Cortex of kidney (tissue), 1 donor: ENCODE results near the gene SPANXA2.
"Not testable (repeated sequence)": the region's sequence is repeated elsewhere in the genome, so short reads cannot be mapped to it uniquely, and the experiment has no call there.

ENCODE experiments used
- DNase-seq: peaks from one replicate; lab custom pipeline; 2025; lab: John Stamatoyannopoulos, UW

Gene SPANXA2, protein sequence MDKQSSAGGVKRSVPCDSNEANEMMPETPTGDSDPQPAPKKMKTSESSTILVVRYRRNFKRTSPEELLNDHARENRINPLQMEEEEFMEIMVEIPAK

GRCh38 chrX:141589408-141589807 lies at the start of gene SPANXA2:
Gene SPANXA2, plus strand, starts transcription at chrX:141589708. Its CDS starts 60 bp downstream, at chrX:141589768.
- DNase-seq: not testable (repeated sequence)

DNA sequence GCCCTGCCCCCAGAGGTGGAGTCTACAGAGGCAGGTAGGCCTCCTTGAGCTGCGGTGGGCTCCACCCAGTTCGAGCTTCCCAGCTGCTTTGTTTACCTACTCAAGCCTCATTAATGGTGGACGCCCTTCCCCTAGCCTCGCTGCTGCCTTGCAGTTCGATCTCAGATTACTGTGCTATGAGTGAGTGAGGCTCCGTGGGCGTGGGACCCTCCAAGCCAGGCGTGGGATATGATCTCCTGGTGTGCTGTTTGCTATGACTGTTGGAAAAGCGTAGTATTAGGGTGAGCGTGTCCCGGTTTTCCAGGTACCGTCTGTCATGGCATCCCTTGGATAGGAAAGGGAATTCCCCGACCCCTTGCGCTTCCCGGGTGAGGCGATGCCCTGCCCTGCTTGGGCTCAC lies 47.0 kb upstream of the SPANXA2 start:
- not testable (repeated sequence) for DNase-seq

DNA sequence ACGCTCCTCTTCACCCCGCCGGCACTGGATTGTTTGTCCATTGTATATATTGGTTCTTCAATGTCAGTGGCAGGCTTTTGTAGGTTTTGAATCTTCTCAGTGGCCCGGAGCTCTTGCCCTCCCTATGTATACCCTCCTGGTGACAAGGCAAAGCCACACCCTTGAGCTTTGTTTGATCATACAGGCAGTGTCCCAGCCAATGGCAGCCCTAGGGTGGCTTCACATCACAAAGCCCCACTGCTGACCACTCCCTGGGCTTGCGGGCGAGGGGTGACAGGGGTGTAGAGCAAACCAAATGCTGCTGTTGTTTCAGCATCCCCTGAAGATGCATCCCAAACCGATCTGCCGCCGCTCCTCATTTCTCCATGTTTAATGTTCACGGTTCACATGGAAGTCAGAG lies 4.9 kb upstream of the SPANXA2 start, which contains the start of gene SPANXA1:
Gene SPANXA1 (minus strand): TSS at position 101 of the 400 bp plus-strand sequence. CDS start 60 bp downstream, at position 41.
- not testable (repeated sequence) for DNase-seq

DNA sequence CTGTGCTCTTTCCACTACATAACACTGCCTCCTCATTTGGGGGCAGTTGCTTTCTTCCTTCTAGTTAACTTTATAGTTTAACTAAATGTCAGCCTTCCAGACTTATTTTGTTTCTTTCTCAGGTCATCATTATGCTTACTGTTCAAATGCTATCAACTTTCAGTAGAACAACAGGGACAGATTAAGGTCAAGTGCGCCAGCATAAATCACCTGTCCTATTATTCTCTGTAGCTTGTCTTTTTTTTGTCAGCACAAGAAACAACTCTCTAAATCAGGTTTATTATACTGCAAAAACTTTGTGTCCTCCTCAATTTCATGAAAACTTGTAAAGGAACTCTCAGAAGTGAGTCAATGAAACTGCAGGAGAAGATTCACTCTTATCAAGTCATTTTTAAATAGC lies 19.6 kb downstream of the SPANXA2 start:
- DNase-seq: no peak

DNA sequence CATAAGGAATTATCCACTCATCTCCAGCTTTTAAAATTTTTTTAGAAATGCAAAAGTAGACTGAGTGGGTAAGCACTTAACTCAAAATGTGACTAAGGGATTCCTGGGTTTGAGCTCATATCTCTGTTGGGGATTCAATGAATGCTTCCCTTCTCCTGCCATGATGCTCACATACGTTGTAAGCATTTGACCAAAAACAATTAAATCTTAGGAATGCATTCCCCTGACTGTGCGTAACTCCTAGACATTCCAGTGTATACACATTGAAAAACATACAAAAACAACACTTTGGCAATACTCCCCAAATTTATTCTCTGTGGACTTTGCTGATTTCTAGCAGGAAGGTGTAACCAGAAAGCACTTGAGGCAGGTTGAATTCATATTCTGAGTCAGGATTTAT lies 29.8 kb downstream of the SPANXA2 start:
- no peak for DNase-seq

DNA sequence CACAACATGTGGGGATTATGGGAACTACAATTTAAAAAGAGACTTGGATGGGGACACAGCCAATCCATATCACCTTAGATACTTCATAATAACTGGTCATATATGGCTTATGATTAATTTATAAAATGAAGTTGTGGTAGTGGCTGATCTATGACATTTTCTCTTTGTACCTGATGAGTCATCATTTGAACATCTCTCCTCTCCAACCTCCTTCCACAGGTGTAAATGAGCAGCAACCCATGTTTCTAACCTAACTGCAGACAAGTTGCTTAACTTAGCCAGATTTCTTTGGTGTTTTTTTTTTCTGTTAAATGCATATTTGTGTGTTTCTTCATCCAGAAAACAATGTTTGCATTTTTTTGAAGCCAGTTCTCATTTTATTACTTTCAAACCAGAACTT lies 42.6 kb downstream of the SPANXA2 start:
- DNase-seq: no peak

- no peak for DNase-seq
These were observed 49.0 kb downstream of the SPANXA2 start for GRCh38 chrX:141638550-141638949.
